Astrocyte of the hippocampus (primary cell): ENCODE results near the gene PIP5K1A.
"Not testable (repeated sequence)": the region's sequence is repeated elsewhere in the genome, so short reads cannot be mapped to it uniquely, and the experiment has no call there.

ENCODE experiments used
- DNase-seq: peaks from one replicate; pipeline ENCODE4 v3.0.0; 2011; ENCODE audit warnings: low read depth, low spot score

Gene PIP5K1A

GRCh38 chr1:151189637-151190445 is 8.5 kb upstream of the PIP5K1A start, which contains the start of gene VPS72:
Gene VPS72, minus strand, starts transcription at chr1:151190197. Its CDS starts 76 bp downstream, at chr1:151190121.
- DNase-seq: peak; percentile 96

DNA sequence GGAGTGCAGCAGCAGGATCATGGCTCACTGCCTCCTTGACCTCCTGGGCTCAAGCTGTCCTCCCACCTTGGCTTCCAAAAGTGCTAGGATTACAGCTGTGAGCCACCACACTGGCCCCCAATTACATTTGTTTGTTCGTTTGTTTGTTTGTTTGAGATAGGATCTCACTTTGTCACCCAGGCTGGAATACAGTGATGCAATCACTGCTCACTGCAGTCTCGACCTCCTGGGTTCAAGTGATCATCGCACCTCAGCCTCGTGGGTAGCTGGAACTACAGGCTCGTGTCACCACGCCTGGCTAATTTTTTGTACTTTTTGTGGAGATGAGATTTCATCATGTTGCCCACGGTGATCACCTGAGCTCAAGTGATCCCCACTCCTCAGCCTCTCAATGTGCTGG is 6.3 kb upstream of the PIP5K1A start:
- DNase-seq: no peak

- no peak for DNase-seq
Measured at GRCh38 chr1:151193304-151193703, 5.0 kb upstream of the PIP5K1A start.

GRCh38 chr1:151193856-151194255 is 4.5 kb upstream of the PIP5K1A start:
- DNase-seq: no peak

- peak; percentile 90 for DNase-seq
Measured at GRCh38 chr1:151194894-151195594, 3.3 kb upstream of the PIP5K1A start.

GRCh38 chr1:151196292-151196800 is 2.0 kb upstream of the PIP5K1A start:
- peak; percentile 86 for DNase-seq

GRCh38 chr1:151197863-151198253 is 494 bp upstream of the PIP5K1A start:
- DNase-seq: no peak

- peak; percentile 82 for DNase-seq
Measured at GRCh38 chr1:151199873-151200581, 1.7 kb downstream of the PIP5K1A start.

DNA sequence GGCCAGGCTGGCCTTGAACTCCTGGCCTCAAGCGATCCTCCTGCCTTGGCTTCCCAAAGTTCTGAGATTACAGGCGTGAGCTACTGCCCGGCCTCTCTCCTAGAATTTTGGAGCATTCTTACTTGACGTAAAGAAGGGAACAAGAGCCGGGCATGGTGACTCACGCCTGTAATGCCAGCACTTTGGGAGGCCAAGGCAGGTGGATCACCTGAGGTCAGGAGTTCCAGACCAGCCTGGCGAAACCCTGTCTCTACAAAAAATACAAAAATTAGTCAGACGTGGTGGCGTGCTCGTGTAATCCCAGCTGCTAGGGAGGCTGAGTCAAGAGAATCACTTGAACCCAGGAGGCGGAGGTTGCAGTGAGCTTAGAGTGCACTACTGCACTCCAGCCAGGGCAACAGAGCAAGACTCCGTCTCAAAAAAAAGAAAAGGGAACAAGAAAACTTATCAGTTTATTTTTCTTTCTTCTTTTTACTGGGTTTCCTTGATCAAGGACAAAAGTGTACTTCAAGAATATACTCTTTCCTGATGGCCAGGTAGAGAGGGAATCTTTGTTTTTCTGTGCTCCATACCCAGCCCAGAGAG is 7.1 kb downstream of the PIP5K1A start:
- DNase-seq: not testable (repeated sequence)

GRCh38 chr1:151210830-151211229 is 12.5 kb downstream of the PIP5K1A start:
- peak; percentile 65 for DNase-seq

- DNase-seq: peak; percentile 23
Measured at GRCh38 chr1:151211972-151212705, 13.8 kb downstream of the PIP5K1A start.

DNA sequence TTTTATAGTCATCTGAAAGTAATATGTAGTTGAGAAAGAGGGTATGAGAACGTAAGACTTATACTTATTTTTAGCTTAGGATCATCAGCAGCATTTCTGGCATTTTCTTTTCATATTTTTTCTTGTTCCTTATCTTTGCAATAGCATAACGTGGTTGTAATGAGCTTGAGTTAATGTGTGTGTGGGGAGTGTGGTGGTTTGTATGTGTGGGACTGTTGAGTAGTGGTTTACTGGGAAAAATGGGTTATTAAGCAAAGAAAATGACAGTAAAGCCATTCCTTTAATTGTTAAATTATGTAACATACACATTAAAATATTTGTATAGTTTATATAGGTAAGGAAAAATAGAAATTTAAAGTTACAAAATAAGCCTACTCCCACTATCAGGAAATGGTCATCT is 15.2 kb downstream of the PIP5K1A start:
- DNase-seq: no peak

DNA sequence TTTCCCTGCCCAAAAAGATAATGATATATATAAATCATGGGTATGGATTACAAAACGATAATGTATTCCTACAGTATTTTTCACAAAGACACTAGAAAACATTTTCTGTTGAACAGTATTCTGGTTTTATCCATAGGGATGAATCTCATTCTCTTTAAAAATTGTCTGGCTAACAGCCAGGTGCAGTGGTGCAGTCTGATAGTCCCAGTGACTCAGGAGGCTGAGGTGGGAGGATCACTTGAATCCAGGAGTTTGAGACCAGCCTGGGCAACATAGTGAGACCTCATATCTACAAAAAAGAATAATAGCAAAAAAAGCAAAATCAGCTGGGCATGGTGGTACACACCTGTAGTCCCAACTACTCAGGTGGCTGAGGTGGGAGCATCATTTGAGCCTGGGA is 23.3 kb downstream of the PIP5K1A start:
- no peak for DNase-seq

DNA sequence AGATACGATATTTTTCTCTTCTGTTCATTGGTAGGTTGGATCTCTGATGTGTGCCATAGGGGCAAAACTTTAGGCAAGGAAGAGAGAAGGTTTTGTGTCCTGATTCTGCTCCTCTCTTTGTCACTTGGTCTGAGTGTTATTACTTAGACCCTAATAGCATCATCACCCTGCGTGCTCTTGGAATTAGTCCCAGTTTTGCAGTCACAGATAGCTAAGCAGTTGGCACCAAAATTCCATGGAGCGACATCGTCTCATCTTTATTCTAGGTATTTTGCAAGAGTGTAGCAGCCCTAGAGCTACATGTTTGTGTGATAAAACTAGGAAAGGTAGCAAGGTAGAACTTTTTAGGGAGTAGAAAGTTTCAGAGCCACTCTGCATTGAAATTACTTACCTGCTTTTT is 23.8 kb downstream of the PIP5K1A start:
- DNase-seq: peak; percentile 28

- DNase-seq: no peak
Measured at GRCh38 chr1:151235235-151235634, 36.9 kb downstream of the PIP5K1A start.

GRCh38 chr1:151237678-151238466 is 39.5 kb downstream of the PIP5K1A start:
- no peak for DNase-seq

DNA sequence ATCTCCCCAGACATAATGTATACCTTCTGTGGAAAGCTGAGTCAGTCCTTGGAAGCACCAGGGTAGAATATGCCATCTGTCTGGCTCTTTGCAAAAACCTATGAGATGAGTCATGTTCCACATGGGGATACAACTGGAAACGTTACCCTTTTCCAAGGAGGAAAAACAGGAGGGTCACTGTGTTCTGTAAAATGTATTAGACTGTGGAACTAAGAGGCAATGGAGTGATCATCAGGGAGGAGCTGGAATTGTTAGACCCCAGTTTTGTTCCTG is 40.1 kb downstream of the PIP5K1A start:
- peak; percentile 79 for DNase-seq

- DNase-seq: no peak
Measured at GRCh38 chr1:151242442-151242841, 44.1 kb downstream of the PIP5K1A start.

GRCh38 chr1:151243683-151244216 is 45.4 kb downstream of the PIP5K1A start:
- DNase-seq: no peak

- DNase-seq: no peak
Measured at GRCh38 chr1:151246786-151247185, 48.4 kb downstream of the PIP5K1A start.
